AG04450 (cell line): Measurements from ENCODE around the gene CEP250. TPM values are rescaled to one million over a fixed set of nuclear protein-coding genes. Genes with fewer than 3 reads are reported as not detected.

Experiments used
- CTCF ChIA-PET: fragments of 300-600, 350-600 bp; formaldehyde crosslinking; extraction: SDS; loops from one replicate; lab custom pipeline; 2022; ENCODE audit warnings: antibody characterized with exemption, inconsistent platforms; lab: Charles Lee
- POLR2A ChIA-PET: fragments of 350-600 bp; formaldehyde crosslinking; extraction: SDS; loops from one replicate; lab custom pipeline; 2021; ENCODE audit warnings: antibody characterized with exemption, inconsistent platforms; lab: Yijun Ruan, JAX
- DNase-seq: peaks from one replicate; pipeline ENCODE4 v3.0.0-alpha.2; 2011; ENCODE audit warnings: low read depth, low spot score
- H3K27ac ChIP-seq: one replicate; pipeline ENCODE4 v1.5.1; 2012; ENCODE audit warnings: low read depth, low read length, control low read depth
- H3K27me3 ChIP-seq: one replicate; pipeline ENCODE4 v1.6.0; 2012; ENCODE audit warnings: low read length; ENCODE audit not compliant: control insufficient read depth, insufficient read depth
- H3K4me3 ChIP-seq: 2 replicates; pipeline ENCODE4 v1.5.1; 2011; ENCODE audit warnings: mild to moderate bottlenecking, low read depth, low read length, control low read depth
- H3K9me3 ChIP-seq: 2 replicates; pipeline ENCODE4 v1.5.1; 2012; ENCODE audit warnings: low read length; ENCODE audit not compliant: control insufficient read depth, insufficient read depth
- CTCF ChIP-seq: IDR thresholded peaks from 2 replicates; pipeline ENCODE4 v1.5.1; 2011; ENCODE audit warnings: low read depth, low read length, control low read depth, inconsistent platforms
- polyA plus RNA-seq: library from polyadenylated mRNA; depleted of rRNA; stranded (reverse); fragments of >200 nt; gene quantifications from 2 replicates; pipeline ENCODE4 v1.2.3, GENCODE V29; 2011

Gene CEP250
- polyA plus RNA-seq, 1 experiment = 16.8 TPM

GRCh38 chr20:35489717-35490116 is 34.3 kb downstream of the CEP250 start:
- CTCF ChIA-PET = no interaction called here

GRCh38 chr20:35490736-35491181 is 35.4 kb downstream of the CEP250 start:
- no peak for TF ChIP-seq CTCF
- ChIA-PET CTCF (interaction anchor here (0.5 kb wide), 1 partner anchor 27 kb away, joined by 3 read pairs; no protein-coding TSS in a partner anchor), POLR2A (no interaction called here)
- H3K27me3 ChIP-seq = no peaks in the 10 kb centered on the region
- H3K9me3 ChIP-seq = no peaks in the 10 kb centered on the region
- no peak for DNase-seq
- H3K27ac ChIP-seq = no peak overlapping the region
- no peak overlapping the region for H3K4me3 ChIP-seq

More at GRCh38 chr20:35489717-35490116, 34.3 kb downstream of the CEP250 start:
- no peaks in the 10 kb centered on the region for H3K9me3 ChIP-seq
- DNase-seq = no peak
- no peak overlapping the region for H3K27ac ChIP-seq
- no peak overlapping the region for H3K4me3 ChIP-seq
- no peak for TF ChIP-seq CTCF
- POLR2A ChIA-PET = no interaction called here
- no peaks in the 10 kb centered on the region for H3K27me3 ChIP-seq

- H3K27me3 ChIP-seq = no peaks in the 10 kb centered on the region
- ChIA-PET CTCF (no interaction called here), POLR2A (no interaction called here)
- no peak overlapping the region for H3K27ac ChIP-seq
- no peak for TF ChIP-seq CTCF
- no peak for DNase-seq
- no peaks in the 10 kb centered on the region for H3K9me3 ChIP-seq
- H3K4me3 ChIP-seq = no peak overlapping the region
Measured at GRCh38 chr20:35491823-35492222, 36.4 kb downstream of the CEP250 start.

DNA sequence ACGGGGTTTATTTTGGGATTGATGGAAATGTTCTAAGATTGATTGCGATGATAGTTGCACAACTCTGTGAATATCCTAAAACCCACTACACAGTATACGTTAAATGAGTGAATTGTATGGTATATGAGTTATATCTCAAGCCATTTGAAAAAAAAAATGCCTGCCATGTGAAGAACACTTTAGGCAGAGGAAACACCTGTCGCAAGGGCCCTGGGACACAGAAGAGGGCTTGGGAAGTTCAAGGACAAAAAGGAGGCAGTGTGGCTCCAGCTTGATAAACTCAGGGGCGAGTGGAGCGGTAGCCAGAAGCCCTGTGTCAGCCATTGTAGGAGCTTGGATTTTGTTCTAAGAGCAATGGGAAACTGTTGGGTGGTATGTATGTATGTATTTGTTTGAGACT is 37.0 kb downstream of the CEP250 start:
- no peaks in the 10 kb centered on the region for H3K27me3 ChIP-seq
- ChIA-PET POLR2A (no interaction called here), CTCF (no interaction called here)
- no peak overlapping the region for H3K4me3 ChIP-seq
- TF ChIP-seq CTCF = no peak
- no peak overlapping the region for H3K27ac ChIP-seq
- no peak for DNase-seq
- no peaks in the 10 kb centered on the region for H3K9me3 ChIP-seq

DNA sequence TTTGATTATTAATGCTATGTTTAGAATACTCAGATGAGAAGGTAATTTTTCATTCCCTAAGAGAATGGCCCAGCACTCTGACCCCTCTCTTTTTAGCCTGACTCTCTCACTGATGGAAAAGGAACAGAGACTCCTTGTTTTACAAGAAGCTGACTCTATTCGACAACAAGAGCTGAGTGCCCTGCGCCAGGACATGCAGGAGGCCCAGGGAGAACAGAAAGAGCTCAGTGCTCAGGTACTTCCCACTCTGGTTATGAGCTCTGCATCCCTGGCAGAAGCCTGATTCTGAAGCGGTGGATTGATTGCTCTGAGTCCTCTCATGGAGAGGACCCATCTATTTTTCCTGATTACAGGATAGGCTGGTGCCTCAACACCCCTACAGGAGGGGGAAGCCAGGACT is 41.1 kb downstream of the CEP250 start:
- no peak for DNase-seq
- no peak overlapping the region for H3K4me3 ChIP-seq
- ChIA-PET POLR2A (no interaction called here), CTCF (interaction anchor here (0.5 to 1.1 kb wide), 2 partner anchors 25 to 33 kb away, joined by 3 to 5 read pairs; no protein-coding TSS in a partner anchor)
- no peak for TF ChIP-seq CTCF
- no peaks in the 10 kb centered on the region for H3K9me3 ChIP-seq
- no peak overlapping the region for H3K27ac ChIP-seq
- H3K27me3 ChIP-seq = no peaks in the 10 kb centered on the region
